A549 (cell line): ENCODE results near the gene PTPRA. TPM values are rescaled to one million over a fixed set of nuclear protein-coding genes. Genes with fewer than 3 reads are reported as not detected.

Experiments used
- ATAC-seq, 2 experiments: fragments of 200-7000 bp in 1 of 2; fragments of >200 bp in 1 of 2; cut with Nextera tagmentation in 1 of 2; cut with Tn5 transposase in 1 of 2; 3 replicates each; pipeline versions ENCODE4 v1.8.0 to v1.9.1; 2018 to 2020; ENCODE audit warnings: mild to moderate bottlenecking in 1 of 2, moderate library complexity in 1 of 2
- CTCF ChIA-PET: fragments of 300-600 bp; sonication (Branson Sonifier 250); formaldehyde crosslinking; extraction: SDS; loops from one replicate; lab custom pipeline; 2021; ENCODE audit warnings: antibody characterized with exemption, inconsistent platforms; lab: Yijun Ruan, JAX
- POLR2A ChIA-PET: fragments of 350-600 bp; formaldehyde crosslinking; extraction: SDS; loops from one replicate; lab custom pipeline; 2021; ENCODE audit warnings: antibody characterized with exemption, inconsistent platforms; lab: Yijun Ruan, JAX
- DNase-seq, 2 experiments: peaks; one replicate each; pipeline versions ENCODE4 v3.0.0 to v3.0.0-alpha.2; 2011 to 2016; ENCODE audit warnings: low read depth in 1 of 2, low spot score in 1 of 2
- FAIRE-seq: peaks from 2 replicates; lab custom pipeline; 2011; peaks lifted over from hg19 to GRCh38; lab: Jason Lieb, UNC
- H3K27ac ChIP-seq, 2 experiments: fragments of >200 bp; sonication (Bioruptor Twin); formaldehyde crosslinking; 3 replicates each; pipeline ENCODE4 v1.5.1; 2016 to 2017
- H3K4me1 ChIP-seq: fragments of >200 bp; sonication (Bioruptor Twin); formaldehyde crosslinking; 3 replicates; pipeline ENCODE4 v1.6.1; 2016
- H3K4me2 ChIP-seq: fragments of >200 bp; sonication (Bioruptor Twin); formaldehyde crosslinking; 3 replicates; pipeline ENCODE4 v1.6.1; 2016
- H3K4me3 ChIP-seq: fragments of >200 bp; sonication (Bioruptor Twin); formaldehyde crosslinking; 3 replicates; pipeline ENCODE4 v1.5.1; 2016
- H3K9me3 ChIP-seq: fragments of >200 bp; sonication (Bioruptor Twin); formaldehyde crosslinking; 3 replicates; pipeline ENCODE4 v1.6.1; 2016
- BCL3 ChIP-seq: fragments of >200 bp; sonication (Bioruptor Twin); formaldehyde crosslinking; IDR thresholded peaks from 3 replicates; pipeline ENCODE4 v1.6.1; 2016
- CEBPB ChIP-seq, 2 experiments: fragments of >200 bp in 1 of 2; sonication (Bioruptor Twin) in 1 of 2; formaldehyde crosslinking in 1 of 2; IDR thresholded peaks; 2 replicates each; pipeline ENCODE4 v1.6.1; 2012 to 2016
- E2F6 ChIP-seq: IDR thresholded peaks from 2 replicates; pipeline ENCODE4 v1.6.1; 2012; ENCODE audit warnings: low read depth, borderline replicate concordance
- EHMT2 ChIP-seq: fragments of 200-600 bp; sonication (generic); IDR thresholded peaks from 2 replicates; pipeline ENCODE4 v1.6.1; 2016; ENCODE audit warnings: antibody characterized with exemption, low read depth, mild to moderate bottlenecking, moderate library complexity
- EP300 ChIP-seq, 2 experiments: fragments of >200 bp; sonication (Bioruptor Twin); formaldehyde crosslinking; IDR thresholded peaks; 2 replicates in 1 of 2; 3 replicates in 1 of 2; pipeline ENCODE4 v1.6.1; 2016 to 2017
- FOXS1 ChIP-seq: fragments of 250-450 bp; sonication (Bioruptor Pico); IDR thresholded peaks from 2 replicates; pipeline ENCODE4 v1.5.0; 2020; ENCODE audit warnings: mild to moderate bottlenecking, moderate library complexity
- HDAC2 ChIP-seq: fragments of 200-600 bp; sonication (generic); IDR thresholded peaks from 2 replicates; pipeline ENCODE4 v1.6.1; 2016
- HEYL ChIP-seq: fragments of 250-450 bp; sonication (Bioruptor Pico); IDR thresholded peaks from 2 replicates; pipeline ENCODE4 v1.8.0; 2021; ENCODE audit warnings: mild to moderate bottlenecking, moderate library complexity
- HOXA7 ChIP-seq: fragments of 250-450 bp; sonication (Bioruptor Pico); IDR thresholded peaks from 2 replicates; pipeline ENCODE4 v1.5.0; 2020; ENCODE audit warnings: mild to moderate bottlenecking, moderate library complexity
- HOXB5 ChIP-seq: fragments of 250-450 bp; sonication (Bioruptor Pico); IDR thresholded peaks from 2 replicates; pipeline ENCODE4 v1.5.0; 2020; ENCODE audit warnings: mild to moderate bottlenecking, moderate library complexity
- JUNB ChIP-seq: fragments of >200 bp; sonication (Bioruptor Twin); formaldehyde crosslinking; IDR thresholded peaks from 2 replicates; pipeline ENCODE4 v1.6.1; 2016
- KDM1A ChIP-seq: fragments of 200-600 bp; sonication (generic); IDR thresholded peaks from 2 replicates; pipeline ENCODE4 v1.6.1; 2016; ENCODE audit warnings: low read depth, mild to moderate bottlenecking
- MAFK ChIP-seq: fragments of 450-650 bp; IDR thresholded peaks from 2 replicates; pipeline ENCODE4 v1.6.1; 2014; ENCODE audit not compliant: partially characterized antibody
- MAX ChIP-seq: IDR thresholded peaks from 2 replicates; pipeline ENCODE4 v1.6.1; 2012
- NFE2L2 ChIP-seq: fragments of 150-350 bp; conservative IDR thresholded peaks from 2 replicates; pipeline ENCODE4 v1.6.1; 2014; ENCODE audit warnings: low read length
- POLR2A ChIP-seq: IDR thresholded peaks from 2 replicates; pipeline ENCODE4 v1.6.1; 2012; ENCODE audit warnings: mild to moderate bottlenecking, low read length
- POLR2AphosphoS2 ChIP-seq: conservative IDR thresholded peaks from 2 replicates; pipeline ENCODE4 v1.6.1; 2012; ENCODE audit warnings: low read length, improper control_type of control experiment, inconsistent platforms
- ZFP36 ChIP-seq: fragments of 450-650 bp; IDR thresholded peaks from 2 replicates; pipeline ENCODE4 v1.6.1; 2014; ENCODE audit warnings: borderline replicate concordance; ENCODE audit not compliant: partially characterized antibody
- WGBS: methylation state at CpG from one replicate; pipeline ENCODE4 v1.1.6; 2017; ENCODE audit errors: missing lambda C conversion rate; 5-methylcytosine and 5-hydroxymethylcytosine counted together
- polyA plus RNA-seq, 4 experiments: library from polyadenylated mRNA; depleted of rRNA in 3 of 4; stranded (reverse); fragments of >200 nt; fragmentation: RNase III in 1 of 4; extraction: RNeasy Plus Mini Kit Qiagen cat#74134 plus additional on column Dnase treatment in 1 of 4; gene quantifications; 2 replicates in 3 of 4; 3 replicates in 1 of 4; pipeline ENCODE4 v1.2.3, GENCODE V29; 2011 to 2017
- TF ChIP-seq, protein P1 (sequence below): fragments of 200-600 bp; sonication (generic); IDR thresholded peaks from 2 replicates; pipeline ENCODE4 v1.6.1; 2016; ENCODE audit warnings: antibody characterized with exemption, mild to moderate bottlenecking, moderate library complexity
- TF ChIP-seq, protein P2 (sequence below): fragments of 150-350 bp; IDR thresholded peaks from 2 replicates; pipeline ENCODE4 v1.6.1; 2014; ENCODE audit warnings: low read depth, mild to moderate bottlenecking, low read length

PTPRA gene
- polyA plus RNA-seq, 2 of the 4 experiments (the other 2 are of a cell fraction): 29.2 to 83.2 TPM

GRCh38 chr20:2840138-2840966, 32.9 kb upstream of the PTPRA start, which contains the start of the genes PCED1A and VPS16 (continued):
- peak; percentile 73; the same call in 2 of the 3 replicates for TF ChIP-seq BCL3

DNA sequence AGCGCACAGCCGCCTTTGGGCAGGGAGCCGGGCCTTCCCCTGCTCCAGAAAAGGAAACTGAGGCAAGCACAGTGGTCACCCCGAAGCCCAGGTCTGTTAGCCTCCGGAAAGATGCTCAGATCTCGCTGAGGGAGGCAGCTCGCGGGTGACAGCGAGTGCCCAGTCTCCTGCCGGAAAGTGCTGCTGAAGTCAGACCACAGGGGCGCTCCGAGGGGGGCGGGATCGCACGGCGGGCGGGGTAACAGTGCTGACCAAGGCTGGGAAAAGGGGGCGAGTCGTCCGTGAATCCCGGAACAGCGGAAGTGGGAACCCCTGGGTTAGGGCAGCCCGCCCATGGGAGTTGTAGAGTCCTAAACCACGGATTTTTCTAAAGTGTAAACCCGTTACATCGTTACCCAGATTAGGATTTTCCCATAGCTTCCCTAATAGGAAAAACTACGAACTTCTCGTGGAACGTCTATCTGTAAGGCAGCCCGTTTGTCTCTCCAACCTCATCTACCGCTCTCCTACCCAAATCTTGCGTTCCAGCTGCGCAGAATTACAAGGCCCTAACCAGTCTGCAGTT, 32.2 kb upstream of the PTPRA start:
- H3K27ac ChIP-seq: peak overlapping the region; percentile 84 to 95
- ATAC-seq: peak; percentile 69 to 84
- peak; percentile 59 to 80 for DNase-seq
- TF ChIP-seq JUNB (no peak), HOXA7 (CRISPR knock-in tag) (no peak), MAX (no peak), NFE2L2 (no peak), CEBPB (IDR thresholded peaks at IDR 0.05) (no peak), POLR2A (peak; percentile 22; the same call in 1 of the 2 replicates)
- H3K9me3 ChIP-seq: no peaks in the 10 kb centered on the region
- H3K4me3 ChIP-seq: peak overlapping the region; percentile 92
- peak overlapping the region; percentile 88 for H3K4me2 ChIP-seq
- FAIRE-seq: peak; percentile 28
- POLR2A ChIA-PET: interaction anchor here (0.9 to 1.4 kb wide), 4 partner anchors 10 to 88 kb away, joined by 3 to 4 read pairs (median 3); partner anchors contain the start of gene PTPRA
- H3K4me1 ChIP-seq: peaks cover 17% of the 10 kb centered on the region
- CTCF ChIA-PET: interaction anchor here (1.0 to 4.9 kb wide), 3 partner anchors 10 to 166 kb away, joined by 3 to 33 read pairs (median 5); no protein-coding TSS in a partner anchor
- WGBS: 14% methylated on average over 21 of the region's 33 CpGs

- no peak overlapping the region for H3K4me3 ChIP-seq
- ATAC-seq (no peak), FAIRE-seq (peak; percentile 63), DNase-seq (no peak)
- ChIA-PET POLR2A (no interaction called here), CTCF (no interaction called here)
- no peak overlapping the region for H3K4me2 ChIP-seq
- TF ChIP-seq ZFP36 (no peak), EP300 (IDR thresholded peaks at IDR 0.05) (no peak)
- H3K4me1 ChIP-seq: peaks cover 7% of the 10 kb centered on the region; the same call in 1 of the 3 replicates
- no peak overlapping the region for H3K27ac ChIP-seq
- no peaks in the 10 kb centered on the region for H3K9me3 ChIP-seq
- WGBS: 75% methylated on average over 2 of the region's 2 CpGs
Measured at GRCh38 chr20:2845607-2846006, 27.7 kb upstream of the PTPRA start.

GRCh38 chr20:2846698-2847097, 26.6 kb upstream of the PTPRA start:
- no peak for FAIRE-seq
- ChIA-PET POLR2A (no interaction called here), CTCF (interaction anchor here (0.6 to 14.2 kb wide), 5 partner anchors 12 to 487 kb away, joined by 3 to 170 read pairs (median 3); no protein-coding TSS in a partner anchor)

More at GRCh38 chr20:2846698-2847097, 26.6 kb upstream of the PTPRA start:
- TF ChIP-seq, protein P1, sequence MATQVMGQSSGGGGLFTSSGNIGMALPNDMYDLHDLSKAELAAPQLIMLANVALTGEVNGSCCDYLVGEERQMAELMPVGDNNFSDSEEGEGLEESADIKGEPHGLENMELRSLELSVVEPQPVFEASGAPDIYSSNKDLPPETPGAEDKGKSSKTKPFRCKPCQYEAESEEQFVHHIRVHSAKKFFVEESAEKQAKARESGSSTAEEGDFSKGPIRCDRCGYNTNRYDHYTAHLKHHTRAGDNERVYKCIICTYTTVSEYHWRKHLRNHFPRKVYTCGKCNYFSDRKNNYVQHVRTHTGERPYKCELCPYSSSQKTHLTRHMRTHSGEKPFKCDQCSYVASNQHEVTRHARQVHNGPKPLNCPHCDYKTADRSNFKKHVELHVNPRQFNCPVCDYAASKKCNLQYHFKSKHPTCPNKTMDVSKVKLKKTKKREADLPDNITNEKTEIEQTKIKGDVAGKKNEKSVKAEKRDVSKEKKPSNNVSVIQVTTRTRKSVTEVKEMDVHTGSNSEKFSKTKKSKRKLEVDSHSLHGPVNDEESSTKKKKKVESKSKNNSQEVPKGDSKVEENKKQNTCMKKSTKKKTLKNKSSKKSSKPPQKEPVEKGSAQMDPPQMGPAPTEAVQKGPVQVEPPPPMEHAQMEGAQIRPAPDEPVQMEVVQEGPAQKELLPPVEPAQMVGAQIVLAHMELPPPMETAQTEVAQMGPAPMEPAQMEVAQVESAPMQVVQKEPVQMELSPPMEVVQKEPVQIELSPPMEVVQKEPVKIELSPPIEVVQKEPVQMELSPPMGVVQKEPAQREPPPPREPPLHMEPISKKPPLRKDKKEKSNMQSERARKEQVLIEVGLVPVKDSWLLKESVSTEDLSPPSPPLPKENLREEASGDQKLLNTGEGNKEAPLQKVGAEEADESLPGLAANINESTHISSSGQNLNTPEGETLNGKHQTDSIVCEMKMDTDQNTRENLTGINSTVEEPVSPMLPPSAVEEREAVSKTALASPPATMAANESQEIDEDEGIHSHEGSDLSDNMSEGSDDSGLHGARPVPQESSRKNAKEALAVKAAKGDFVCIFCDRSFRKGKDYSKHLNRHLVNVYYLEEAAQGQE: no peak
- TF ChIP-seq HDAC2: no peak
- no peak for TF ChIP-seq FOXS1 (CRISPR knock-in tag)
- TF ChIP-seq POLR2AphosphoS2: no peak
- no peak for TF ChIP-seq EHMT2
- TF ChIP-seq HOXB5 (CRISPR knock-in tag): no peak
- no peak for TF ChIP-seq HEYL (CRISPR knock-in tag)
- no peak for TF ChIP-seq KDM1A
- no peak for TF ChIP-seq EP300 (IDR thresholded peaks at IDR 0.05)
- no peak for TF ChIP-seq E2F6
- TF ChIP-seq, protein P2, sequence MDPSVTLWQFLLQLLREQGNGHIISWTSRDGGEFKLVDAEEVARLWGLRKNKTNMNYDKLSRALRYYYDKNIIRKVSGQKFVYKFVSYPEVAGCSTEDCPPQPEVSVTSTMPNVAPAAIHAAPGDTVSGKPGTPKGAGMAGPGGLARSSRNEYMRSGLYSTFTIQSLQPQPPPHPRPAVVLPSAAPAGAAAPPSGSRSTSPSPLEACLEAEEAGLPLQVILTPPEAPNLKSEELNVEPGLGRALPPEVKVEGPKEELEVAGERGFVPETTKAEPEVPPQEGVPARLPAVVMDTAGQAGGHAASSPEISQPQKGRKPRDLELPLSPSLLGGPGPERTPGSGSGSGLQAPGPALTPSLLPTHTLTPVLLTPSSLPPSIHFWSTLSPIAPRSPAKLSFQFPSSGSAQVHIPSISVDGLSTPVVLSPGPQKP: no peak
- no peak for TF ChIP-seq MAFK
- Histone ChIP-seq H3K27ac (no peak overlapping the region), H3K4me1 (peaks cover 3% of the 10 kb centered on the region; the same call in 1 of the 3 replicates), H3K4me3 (no peak overlapping the region), H3K9me3 (no peaks in the 10 kb centered on the region), H3K4me2 (no peak overlapping the region)
- ATAC-seq (no peak), DNase-seq (no peak)
- 90% methylated on average over 5 of the region's 5 CpGs for WGBS
